LNCAP (cell line): ENCODE data around the gene SGMS2.

Experiments used
- CTCF ChIP-seq: fragments of 450-650 bp; IDR thresholded peaks from 2 replicates; pipeline ENCODE4 v1.5.1; 2017; ENCODE audit warnings: mild to moderate bottlenecking

Gene SGMS2

GRCh38 chr4:107917500-107917899, 92.8 kb downstream of the SGMS2 start:
- no peak for TF ChIP-seq CTCF

GRCh38 chr4:107922486-107923473, 98.0 kb downstream of the SGMS2 start:
- no peak for TF ChIP-seq CTCF

- no peak for TF ChIP-seq CTCF
These were observed 106.4 kb downstream of the SGMS2 start, which contains the start of gene CYP2U1 for GRCh38 chr4:107930821-107931774. Gene CYP2U1 (plus strand): TSS chr4:107931549. CDS start chr4:107931644, 95 bp downstream.

- no peak for TF ChIP-seq CTCF
These were observed 107.1 kb downstream of the SGMS2 start for GRCh38 chr4:107931775-107932321.

- no peak for TF ChIP-seq CTCF
These were observed 110.5 kb downstream of the SGMS2 start for GRCh38 chr4:107935246-107935645.

GRCh38 chr4:107937040-107937439, 112.3 kb downstream of the SGMS2 start:
- TF ChIP-seq CTCF = no peak

GRCh38 chr4:107939307-107939706, 114.6 kb downstream of the SGMS2 start:
- TF ChIP-seq CTCF = no peak
